HepG2 (cell line): Measurements from ENCODE around the gene STK32A.

Source experiments
- CHD2 ChIP-seq: IDR thresholded peaks from 2 replicates; pipeline ENCODE4 v1.6.1; 2011; ENCODE audit warnings: low read depth, low read length, improper control_type of control experiment
- CREM ChIP-seq, 2 experiments: sonication (generic) in 1 of 2; formaldehyde crosslinking in 1 of 2; IDR thresholded peaks; 2 replicates each; pipeline versions ENCODE4 v1.4.0 to v1.6.1; 2016 to 2020; ENCODE audit warnings: antibody characterized with exemption in 1 of 2, mild to moderate bottlenecking in 1 of 2, missing genetic modification reagents in 1 of 2
- KDM3A ChIP-seq: IDR thresholded peaks from 2 replicates; pipeline ENCODE4 v1.6.1; 2018; ENCODE audit warnings: low read depth, missing compliant biosample characterization
- KLF12 ChIP-seq: sonication (generic); formaldehyde crosslinking; IDR thresholded peaks from 2 replicates; pipeline ENCODE4 v1.4.0; 2020; ENCODE audit warnings: missing genetic modification reagents, borderline replicate concordance
- MTA3 ChIP-seq: sonication (generic); formaldehyde crosslinking; IDR thresholded peaks from 2 replicates; pipeline ENCODE4 v1.4.0; 2020; ENCODE audit warnings: missing genetic modification reagents
- NPAS2 ChIP-seq: sonication (generic); formaldehyde crosslinking; IDR thresholded peaks from 2 replicates; pipeline ENCODE4 v1.8.0; 2022; ENCODE audit warnings: mild to moderate bottlenecking, missing genetic modification reagents, borderline replicate concordance
- ZNF253 ChIP-seq: sonication (generic); formaldehyde crosslinking; IDR thresholded peaks from 2 replicates; pipeline ENCODE4 v1.8.0; 2022; ENCODE audit warnings: mild to moderate bottlenecking, missing genetic modification reagents, borderline replicate concordance
- ZNF558 ChIP-seq: sonication (generic); formaldehyde crosslinking; IDR thresholded peaks from 2 replicates; pipeline ENCODE4 v1.9.0; 2022; ENCODE audit warnings: mild to moderate bottlenecking, missing genetic modification reagents, borderline replicate concordance
- ZSCAN12 ChIP-seq: sonication (generic); formaldehyde crosslinking; IDR thresholded peaks from 2 replicates; pipeline ENCODE4 v1.9.0; 2021; ENCODE audit warnings: mild to moderate bottlenecking, missing genetic modification reagents
- TF ChIP-seq, protein P1 (sequence below): sonication (generic); formaldehyde crosslinking; IDR thresholded peaks from 2 replicates; pipeline ENCODE4 v1.5.0; 2020; ENCODE audit warnings: mild to moderate bottlenecking, missing genetic modification reagents, moderate library complexity
- TF ChIP-seq, protein P2 (sequence below): sonication (generic); formaldehyde crosslinking; IDR thresholded peaks from 2 replicates; pipeline ENCODE4 v1.4.0; 2020; ENCODE audit warnings: missing genetic modification reagents, borderline replicate concordance
- TF ChIP-seq, protein P3 (sequence below): sonication (generic); formaldehyde crosslinking; IDR thresholded peaks from 2 replicates; pipeline ENCODE4 v1.4.0; 2020; ENCODE audit warnings: missing genetic modification reagents, mild to moderate bottlenecking, borderline replicate concordance
- TF ChIP-seq, protein P4 (sequence below): sonication (generic); formaldehyde crosslinking; IDR thresholded peaks from 2 replicates; pipeline ENCODE4 v1.8.1; 2023; ENCODE audit warnings: mild to moderate bottlenecking, missing genetic modification reagents, borderline replicate concordance
- TF ChIP-seq, protein P5 (sequence below): sonication (generic); formaldehyde crosslinking; IDR thresholded peaks from 2 replicates; pipeline ENCODE4 v1.5.0; 2020; ENCODE audit warnings: mild to moderate bottlenecking, missing genetic modification reagents

DNA sequence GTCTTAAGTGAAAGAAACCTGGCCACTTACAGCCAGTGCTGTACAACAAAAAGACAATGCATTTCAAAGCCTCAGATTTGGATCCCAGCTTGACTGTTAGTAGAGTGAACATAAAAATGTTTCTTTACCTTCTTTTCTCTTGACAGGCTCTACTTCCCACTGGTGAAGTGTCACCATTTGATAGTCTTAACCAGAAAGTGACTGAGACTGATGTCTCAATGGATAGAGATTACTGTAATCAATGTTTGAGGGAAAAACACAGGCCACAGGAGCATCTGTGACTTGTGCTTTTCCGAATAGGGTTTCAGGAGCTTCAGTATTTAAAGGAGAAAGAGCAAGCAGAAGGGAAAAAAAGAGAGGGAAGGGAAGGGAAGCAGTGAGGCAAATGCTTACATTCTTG is 41.7 kb upstream of the STK32A start:
- TF ChIP-seq KDM3A (CRISPR knock-in tag) (no peak), CREM (IDR thresholded peaks at IDR 0.05) (no peak), CREM (CRISPR knock-in tag; IDR thresholded peaks at IDR 0.05) (no peak), MTA3 (no peak), KLF12 (CRISPR knock-in tag) (no peak), ZNF253 (CRISPR knock-in tag) (no peak), ZNF558 (CRISPR knock-in tag) (no peak), CHD2 (no peak), NPAS2 (CRISPR knock-in tag) (no peak), ZSCAN12 (CRISPR knock-in tag) (no peak)
- TF ChIP-seq, protein P1, sequence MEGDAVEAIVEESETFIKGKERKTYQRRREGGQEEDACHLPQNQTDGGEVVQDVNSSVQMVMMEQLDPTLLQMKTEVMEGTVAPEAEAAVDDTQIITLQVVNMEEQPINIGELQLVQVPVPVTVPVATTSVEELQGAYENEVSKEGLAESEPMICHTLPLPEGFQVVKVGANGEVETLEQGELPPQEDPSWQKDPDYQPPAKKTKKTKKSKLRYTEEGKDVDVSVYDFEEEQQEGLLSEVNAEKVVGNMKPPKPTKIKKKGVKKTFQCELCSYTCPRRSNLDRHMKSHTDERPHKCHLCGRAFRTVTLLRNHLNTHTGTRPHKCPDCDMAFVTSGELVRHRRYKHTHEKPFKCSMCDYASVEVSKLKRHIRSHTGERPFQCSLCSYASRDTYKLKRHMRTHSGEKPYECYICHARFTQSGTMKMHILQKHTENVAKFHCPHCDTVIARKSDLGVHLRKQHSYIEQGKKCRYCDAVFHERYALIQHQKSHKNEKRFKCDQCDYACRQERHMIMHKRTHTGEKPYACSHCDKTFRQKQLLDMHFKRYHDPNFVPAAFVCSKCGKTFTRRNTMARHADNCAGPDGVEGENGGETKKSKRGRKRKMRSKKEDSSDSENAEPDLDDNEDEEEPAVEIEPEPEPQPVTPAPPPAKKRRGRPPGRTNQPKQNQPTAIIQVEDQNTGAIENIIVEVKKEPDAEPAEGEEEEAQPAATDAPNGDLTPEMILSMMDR (CRISPR knock-in tag): no peak
- TF ChIP-seq, protein P2, sequence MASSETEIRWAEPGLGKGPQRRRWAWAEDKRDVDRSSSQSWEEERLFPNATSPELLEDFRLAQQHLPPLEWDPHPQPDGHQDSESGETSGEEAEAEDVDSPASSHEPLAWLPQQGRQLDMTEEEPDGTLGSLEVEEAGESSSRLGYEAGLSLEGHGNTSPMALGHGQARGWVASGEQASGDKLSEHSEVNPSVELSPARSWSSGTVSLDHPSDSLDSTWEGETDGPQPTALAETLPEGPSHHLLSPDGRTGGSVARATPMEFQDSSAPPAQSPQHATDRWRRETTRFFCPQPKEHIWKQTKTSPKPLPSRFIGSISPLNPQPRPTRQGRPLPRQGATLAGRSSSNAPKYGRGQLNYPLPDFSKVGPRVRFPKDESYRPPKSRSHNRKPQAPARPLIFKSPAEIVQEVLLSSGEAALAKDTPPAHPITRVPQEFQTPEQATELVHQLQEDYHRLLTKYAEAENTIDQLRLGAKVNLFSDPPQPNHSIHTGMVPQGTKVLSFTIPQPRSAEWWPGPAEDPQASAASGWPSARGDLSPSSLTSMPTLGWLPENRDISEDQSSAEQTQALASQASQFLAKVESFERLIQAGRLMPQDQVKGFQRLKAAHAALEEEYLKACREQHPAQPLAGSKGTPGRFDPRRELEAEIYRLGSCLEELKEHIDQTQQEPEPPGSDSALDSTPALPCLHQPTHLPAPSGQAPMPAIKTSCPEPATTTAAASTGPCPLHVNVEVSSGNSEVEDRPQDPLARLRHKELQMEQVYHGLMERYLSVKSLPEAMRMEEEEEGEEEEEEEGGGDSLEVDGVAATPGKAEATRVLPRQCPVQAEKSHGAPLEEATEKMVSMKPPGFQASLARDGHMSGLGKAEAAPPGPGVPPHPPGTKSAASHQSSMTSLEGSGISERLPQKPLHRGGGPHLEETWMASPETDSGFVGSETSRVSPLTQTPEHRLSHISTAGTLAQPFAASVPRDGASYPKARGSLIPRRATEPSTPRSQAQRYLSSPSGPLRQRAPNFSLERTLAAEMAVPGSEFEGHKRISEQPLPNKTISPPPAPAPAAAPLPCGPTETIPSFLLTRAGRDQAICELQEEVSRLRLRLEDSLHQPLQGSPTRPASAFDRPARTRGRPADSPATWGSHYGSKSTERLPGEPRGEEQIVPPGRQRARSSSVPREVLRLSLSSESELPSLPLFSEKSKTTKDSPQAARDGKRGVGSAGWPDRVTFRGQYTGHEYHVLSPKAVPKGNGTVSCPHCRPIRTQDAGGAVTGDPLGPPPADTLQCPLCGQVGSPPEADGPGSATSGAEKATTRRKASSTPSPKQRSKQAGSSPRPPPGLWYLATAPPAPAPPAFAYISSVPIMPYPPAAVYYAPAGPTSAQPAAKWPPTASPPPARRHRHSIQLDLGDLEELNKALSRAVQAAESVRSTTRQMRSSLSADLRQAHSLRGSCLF (CRISPR knock-in tag): no peak
- TF ChIP-seq, protein P3, sequence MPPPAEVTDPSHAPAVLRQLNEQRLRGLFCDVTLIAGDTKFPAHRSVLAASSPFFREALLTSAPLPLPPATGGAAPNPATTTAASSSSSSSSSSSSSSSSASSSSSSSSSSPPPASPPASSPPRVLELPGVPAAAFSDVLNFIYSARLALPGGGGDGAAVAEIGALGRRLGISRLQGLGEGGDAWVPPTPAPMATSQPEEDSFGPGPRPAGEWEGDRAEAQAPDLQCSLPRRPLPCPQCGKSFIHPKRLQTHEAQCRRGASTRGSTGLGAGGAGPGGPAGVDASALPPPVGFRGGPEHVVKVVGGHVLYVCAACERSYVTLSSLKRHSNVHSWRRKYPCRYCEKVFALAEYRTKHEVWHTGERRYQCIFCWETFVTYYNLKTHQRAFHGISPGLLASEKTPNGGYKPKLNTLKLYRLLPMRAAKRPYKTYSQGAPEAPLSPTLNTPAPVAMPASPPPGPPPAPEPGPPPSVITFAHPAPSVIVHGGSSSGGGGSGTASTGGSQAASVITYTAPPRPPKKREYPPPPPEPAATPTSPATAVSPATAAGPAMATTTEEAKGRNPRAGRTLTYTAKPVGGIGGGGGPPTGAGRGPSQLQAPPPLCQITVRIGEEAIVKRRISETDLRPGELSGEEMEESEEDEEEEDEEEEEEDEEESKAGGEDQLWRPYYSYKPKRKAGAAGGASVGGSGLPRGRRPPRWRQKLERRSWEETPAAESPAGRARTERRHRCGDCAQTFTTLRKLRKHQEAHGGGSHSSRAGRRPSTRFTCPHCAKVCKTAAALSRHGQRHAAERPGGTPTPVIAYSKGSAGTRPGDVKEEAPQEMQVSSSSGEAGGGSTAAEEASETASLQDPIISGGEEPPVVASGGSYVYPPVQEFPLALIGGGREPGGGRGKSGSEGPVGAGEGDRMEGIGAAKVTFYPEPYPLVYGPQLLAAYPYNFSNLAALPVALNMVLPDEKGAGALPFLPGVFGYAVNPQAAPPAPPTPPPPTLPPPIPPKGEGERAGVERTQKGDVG (CRISPR knock-in tag): no peak
- TF ChIP-seq, protein P4, sequence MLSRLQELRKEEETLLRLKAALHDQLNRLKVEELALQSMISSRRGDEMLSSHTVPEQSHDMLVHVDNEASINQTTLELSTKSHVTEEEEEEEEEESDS (CRISPR knock-in tag): no peak
- TF ChIP-seq, protein P5, sequence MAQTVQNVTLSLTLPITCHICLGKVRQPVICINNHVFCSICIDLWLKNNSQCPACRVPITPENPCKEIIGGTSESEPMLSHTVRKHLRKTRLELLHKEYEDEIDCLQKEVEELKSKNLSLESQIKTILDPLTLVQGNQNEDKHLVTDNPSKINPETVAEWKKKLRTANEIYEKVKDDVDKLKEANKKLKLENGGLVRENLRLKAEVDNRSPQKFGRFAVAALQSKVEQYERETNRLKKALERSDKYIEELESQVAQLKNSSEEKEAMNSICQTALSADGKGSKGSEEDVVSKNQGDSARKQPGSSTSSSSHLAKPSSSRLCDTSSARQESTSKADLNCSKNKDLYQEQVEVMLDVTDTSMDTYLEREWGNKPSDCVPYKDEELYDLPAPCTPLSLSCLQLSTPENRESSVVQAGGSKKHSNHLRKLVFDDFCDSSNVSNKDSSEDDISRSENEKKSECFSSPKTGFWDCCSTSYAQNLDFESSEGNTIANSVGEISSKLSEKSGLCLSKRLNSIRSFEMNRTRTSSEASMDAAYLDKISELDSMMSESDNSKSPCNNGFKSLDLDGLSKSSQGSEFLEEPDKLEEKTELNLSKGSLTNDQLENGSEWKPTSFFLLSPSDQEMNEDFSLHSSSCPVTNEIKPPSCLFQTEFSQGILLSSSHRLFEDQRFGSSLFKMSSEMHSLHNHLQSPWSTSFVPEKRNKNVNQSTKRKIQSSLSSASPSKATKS (CRISPR knock-in tag): no peak
